Upper lobe of left lung (tissue), 4 donors: ENCODE measurements around the gene MAGI2.

Source experiments
- EP300 ChIP-seq, 4 donors: sonication (generic); formaldehyde crosslinking; IDR thresholded peaks; one replicate each; pipeline ENCODE4 v1.5.1; 2017; ENCODE audit warnings: antibody characterized with exemption in 4 of 4, control low read depth in 2 of 4
- POLR2A ChIP-seq, 4 donors: fragments of 450-650 bp; IDR thresholded peaks; one replicate each; pipeline ENCODE4 v1.5.1; 2016 to 2017; ENCODE audit warnings: antibody characterized with exemption in 4 of 4, mild to moderate bottlenecking in 2 of 4
- POLR2AphosphoS5 ChIP-seq, 2 donors: sonication (generic); formaldehyde crosslinking; IDR thresholded peaks; one replicate each; pipeline ENCODE4 v1.5.1; 2017; ENCODE audit warnings: antibody characterized with exemption in 2 of 2
- TF ChIP-seq, protein P1 (sequence below), 6 experiments: fragments of 450-650 bp in 4 of 6; fragments of 200-600 bp in 2 of 6; sonication (generic) in 2 of 6; IDR thresholded peaks; one replicate each; pipeline ENCODE4 v1.5.1; 2016 to 2019; ENCODE audit warnings: antibody characterized with exemption in 6 of 6

DNA sequence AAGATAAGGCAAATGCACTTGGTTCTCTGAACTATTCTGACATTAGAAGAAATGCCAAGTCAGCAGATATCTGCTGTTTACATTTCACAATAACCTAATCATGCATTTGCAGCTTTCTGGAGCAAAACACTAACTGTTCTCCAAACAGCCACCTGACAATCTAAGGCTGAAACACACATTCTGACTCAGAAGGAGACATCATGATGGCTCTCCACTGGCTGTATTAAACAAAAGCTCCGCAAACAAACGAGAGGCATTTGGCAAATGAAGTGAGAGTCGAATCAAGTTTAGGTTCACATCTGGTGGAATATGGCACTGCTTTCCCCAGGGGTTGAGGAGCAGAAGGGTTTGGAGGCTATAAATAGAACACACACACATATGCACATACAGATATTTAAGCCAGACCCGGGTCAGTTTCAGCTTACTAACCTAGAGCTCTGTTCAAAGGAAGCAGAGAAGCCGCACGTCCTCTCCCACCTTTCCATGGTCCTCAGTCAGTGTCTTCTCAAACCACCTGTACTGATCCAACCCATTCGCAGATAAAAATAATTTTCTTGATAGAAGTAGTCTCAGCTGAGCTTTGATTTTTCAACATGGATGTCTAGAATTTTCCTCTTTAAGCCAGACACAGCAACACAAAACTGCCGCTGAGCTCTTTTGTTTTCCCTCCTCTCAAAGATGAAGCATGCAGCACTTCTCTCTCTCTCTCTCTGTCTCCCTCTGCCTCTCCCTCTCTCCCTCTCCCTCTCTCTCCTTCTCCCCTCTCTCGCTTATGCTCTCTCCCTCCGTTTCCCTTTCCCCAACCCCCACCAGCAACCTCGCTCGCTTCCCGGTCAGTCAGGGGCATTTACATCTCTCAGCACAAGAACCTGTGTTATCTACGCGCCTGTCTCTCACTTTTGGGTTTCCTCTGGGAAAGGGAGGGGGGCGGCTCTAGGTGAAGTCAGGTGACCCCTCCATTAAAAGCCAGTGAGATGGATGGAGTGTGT is 682.8 kb downstream of the MAGI2 start:
- TF ChIP-seq, protein P1, sequence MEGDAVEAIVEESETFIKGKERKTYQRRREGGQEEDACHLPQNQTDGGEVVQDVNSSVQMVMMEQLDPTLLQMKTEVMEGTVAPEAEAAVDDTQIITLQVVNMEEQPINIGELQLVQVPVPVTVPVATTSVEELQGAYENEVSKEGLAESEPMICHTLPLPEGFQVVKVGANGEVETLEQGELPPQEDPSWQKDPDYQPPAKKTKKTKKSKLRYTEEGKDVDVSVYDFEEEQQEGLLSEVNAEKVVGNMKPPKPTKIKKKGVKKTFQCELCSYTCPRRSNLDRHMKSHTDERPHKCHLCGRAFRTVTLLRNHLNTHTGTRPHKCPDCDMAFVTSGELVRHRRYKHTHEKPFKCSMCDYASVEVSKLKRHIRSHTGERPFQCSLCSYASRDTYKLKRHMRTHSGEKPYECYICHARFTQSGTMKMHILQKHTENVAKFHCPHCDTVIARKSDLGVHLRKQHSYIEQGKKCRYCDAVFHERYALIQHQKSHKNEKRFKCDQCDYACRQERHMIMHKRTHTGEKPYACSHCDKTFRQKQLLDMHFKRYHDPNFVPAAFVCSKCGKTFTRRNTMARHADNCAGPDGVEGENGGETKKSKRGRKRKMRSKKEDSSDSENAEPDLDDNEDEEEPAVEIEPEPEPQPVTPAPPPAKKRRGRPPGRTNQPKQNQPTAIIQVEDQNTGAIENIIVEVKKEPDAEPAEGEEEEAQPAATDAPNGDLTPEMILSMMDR (IDR thresholded peaks at IDR 0.05): no peak
- TF ChIP-seq POLR2A (IDR thresholded peaks at IDR 0.05) (no peak), POLR2AphosphoS5 (IDR thresholded peaks at IDR 0.05) (no peak), EP300 (IDR thresholded peaks at IDR 0.05) (no peak)
